GM19324 (cell line): ENCODE results near the gene SLC46A2.

ENCODE experiments used
- ATAC-seq: cut with Tn5 transposase; IDR thresholded peaks from one replicate; pipeline ENCODE4 v1.9.1; 2021; ENCODE audit warnings: mild to moderate bottlenecking, moderate library complexity; ENCODE audit not compliant: unreplicated experiment, low FRiP score

Gene SLC46A2

GRCh38 chr9:112890106-112891081 lies at the start of gene SLC46A2:
Gene SLC46A2, minus strand, starts transcription at chr9:112890876. Its CDS starts 195 bp downstream, at chr9:112890681.
- ATAC-seq: no peak

- ATAC-seq: no peak
Measured at GRCh38 chr9:112939418-112939817, 48.7 kb upstream of the SLC46A2 start.

GRCh38 chr9:112933696-112934095 lies 43.0 kb upstream of the SLC46A2 start:
- ATAC-seq: no peak

DNA sequence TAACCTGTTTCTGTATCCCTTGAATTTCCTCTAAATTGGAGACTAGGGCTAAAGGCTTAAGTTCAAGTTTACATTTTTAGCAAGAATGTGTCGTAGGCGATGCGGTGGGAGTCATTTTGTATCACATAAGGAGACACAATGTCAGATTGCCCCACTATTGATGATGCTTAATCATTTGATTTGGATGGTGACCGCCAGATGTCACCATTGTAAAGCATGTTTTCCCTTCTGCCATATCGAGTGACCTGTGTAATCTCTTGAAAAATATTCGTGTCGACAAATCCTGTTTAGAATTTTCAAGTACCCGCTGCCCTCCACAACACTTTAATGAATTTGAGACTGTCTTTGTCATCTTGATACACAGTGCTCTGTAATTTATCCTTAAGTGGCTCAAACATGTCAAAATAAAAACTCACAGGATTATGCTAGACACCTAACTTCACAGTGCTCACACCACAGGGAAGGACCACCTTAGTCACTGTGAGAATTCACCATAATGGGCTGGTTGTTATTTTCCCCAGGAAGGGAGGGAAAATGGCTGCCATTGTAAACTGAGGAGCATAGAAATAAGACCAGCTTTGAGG lies 34.5 kb upstream of the SLC46A2 start:
- no peak for ATAC-seq

DNA sequence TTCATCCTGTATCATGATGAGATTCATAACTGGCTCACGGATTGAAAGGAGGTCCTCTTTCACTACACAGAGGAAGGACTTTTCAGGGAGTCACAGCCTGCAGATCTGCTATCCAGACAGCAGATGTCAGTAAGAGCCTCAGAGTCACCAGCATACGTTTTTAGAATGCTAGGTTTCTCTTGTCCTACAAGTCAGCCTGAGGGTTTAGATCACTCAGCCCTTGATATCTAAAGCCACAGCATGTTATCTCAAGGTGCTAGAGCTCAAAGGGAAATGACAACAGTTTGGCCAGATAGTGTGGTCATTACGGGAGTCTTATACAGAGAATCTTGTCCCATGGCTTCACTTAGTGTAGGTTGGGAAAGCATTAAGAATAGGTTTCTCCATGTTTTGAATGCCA lies 30.9 kb upstream of the SLC46A2 start:
- no peak for ATAC-seq

DNA sequence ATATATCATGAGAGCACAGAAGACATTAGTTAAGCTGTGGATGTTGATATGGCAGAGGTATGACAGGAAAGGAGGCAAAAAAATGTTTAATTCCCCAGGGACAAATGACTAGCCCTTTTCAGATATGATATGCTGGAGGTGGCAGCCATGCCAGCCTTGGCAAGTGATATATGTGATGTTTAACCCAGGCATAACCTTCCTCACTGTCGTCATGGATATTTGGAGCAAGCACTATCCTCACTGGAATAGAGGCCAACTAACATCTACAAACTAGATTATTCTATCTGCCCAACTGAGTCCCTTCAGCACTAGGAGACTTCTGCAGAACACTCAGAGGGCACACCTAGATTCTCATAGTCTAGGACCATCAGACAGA lies 27.3 kb upstream of the SLC46A2 start:
- ATAC-seq: no peak

DNA sequence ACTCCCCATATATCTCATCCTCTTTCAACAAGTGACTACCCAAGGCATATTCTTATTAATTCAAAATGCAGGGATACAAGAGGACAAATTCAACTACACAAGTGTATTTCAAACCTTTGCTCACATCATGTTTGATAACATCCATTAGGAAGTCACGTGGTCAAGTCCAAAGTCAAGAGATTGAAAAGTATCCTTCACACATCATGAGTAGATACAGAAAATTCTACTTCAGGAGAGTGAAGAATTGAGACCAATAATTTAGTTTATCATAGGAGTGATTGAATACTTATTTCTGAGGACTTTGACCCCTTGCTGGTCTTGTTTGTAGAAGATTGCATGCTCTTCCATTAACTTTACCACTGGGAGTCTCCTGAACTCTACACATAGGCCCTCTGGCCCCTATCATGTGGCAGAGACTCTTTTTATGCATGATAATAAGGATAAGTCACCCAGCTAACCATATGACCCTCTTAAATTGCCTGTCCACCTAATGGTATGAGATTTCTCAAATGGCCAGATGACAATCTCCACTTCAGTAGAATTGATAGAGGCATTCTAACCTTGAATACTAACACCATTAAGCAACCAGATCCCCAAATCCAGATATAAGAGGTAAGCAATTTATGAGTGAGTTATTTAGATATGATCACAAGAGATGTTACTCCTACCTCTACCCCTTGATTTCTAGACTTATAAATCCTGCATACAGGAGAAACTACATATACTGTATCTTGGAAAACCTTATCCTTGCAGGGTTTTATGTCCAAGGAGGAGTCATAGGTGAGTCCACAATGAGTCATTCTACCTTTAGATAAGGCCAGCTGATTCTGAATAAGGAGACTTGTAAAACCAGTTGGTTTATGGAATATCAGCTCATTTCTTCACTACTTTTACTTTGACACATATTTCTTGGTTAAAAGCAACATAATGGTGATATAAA lies 26.6 kb upstream of the SLC46A2 start:
- ATAC-seq: no peak

DNA sequence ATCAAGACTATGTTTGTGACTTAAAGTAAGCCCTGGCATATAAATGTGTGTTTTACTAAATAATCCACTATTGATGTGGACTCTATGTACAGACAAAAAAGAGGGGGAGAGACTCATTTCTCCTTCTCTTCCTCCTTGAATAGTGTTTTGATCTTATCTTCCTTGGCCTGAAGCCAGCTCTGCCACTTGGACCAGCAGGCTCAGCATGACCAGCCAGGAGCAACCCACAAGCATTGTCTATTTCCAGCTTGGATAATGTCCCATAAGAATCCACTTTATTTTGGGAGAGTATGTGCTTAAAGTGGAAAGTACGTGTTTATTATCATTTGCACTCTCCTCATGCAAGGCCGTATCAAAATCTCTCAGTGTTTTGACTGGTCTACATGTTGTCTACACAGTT lies 23.8 kb upstream of the SLC46A2 start:
- ATAC-seq: no peak

- ATAC-seq: no peak
Measured at GRCh38 chr9:112913326-112913725, 22.6 kb upstream of the SLC46A2 start.

GRCh38 chr9:112912636-112913035 lies 22.0 kb upstream of the SLC46A2 start:
- no peak for ATAC-seq

GRCh38 chr9:112911736-112912135 lies 21.1 kb upstream of the SLC46A2 start:
- no peak for ATAC-seq

DNA sequence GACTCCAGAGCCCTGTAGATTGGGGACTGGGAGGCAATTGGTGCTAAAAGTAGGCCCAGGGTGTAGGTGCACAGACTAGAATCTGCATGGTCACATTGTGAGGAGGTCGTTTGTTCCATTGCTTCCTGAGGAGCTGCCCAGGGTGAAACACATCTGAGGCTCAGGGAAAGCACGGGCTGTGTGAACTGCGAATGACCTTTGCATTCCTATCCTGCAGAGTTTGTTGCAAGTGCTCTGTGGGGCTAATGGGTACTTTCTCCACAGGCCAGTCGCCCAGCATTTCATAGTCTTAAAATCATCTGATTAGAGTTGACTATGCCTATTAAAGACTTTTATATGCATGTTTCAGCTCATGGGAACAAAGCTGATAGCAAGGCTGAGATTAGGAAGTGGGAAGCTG lies 14.4 kb upstream of the SLC46A2 start:
- no peak for ATAC-seq

- ATAC-seq: no peak
Measured at GRCh38 chr9:112900901-112901300, 10.2 kb upstream of the SLC46A2 start.

DNA sequence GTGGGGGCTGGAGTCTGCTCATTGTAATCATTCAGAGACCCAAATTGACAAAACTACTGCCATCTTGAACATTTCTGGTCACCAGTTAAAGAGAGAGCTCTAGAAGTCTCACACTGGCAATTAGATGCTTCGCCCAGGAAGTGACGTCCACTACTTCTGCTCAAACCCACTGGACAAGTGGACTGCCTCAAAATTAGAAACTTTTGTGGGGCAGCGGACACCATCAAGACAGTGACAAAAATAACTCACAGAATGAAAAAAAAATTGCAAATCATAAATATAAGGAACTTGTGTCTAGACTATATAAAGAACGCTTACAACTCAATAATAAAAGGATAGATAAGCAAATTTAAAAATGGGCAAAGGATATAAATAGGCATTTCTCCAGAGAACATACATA lies 9.8 kb upstream of the SLC46A2 start:
- no peak for ATAC-seq

GRCh38 chr9:112898872-112899311 lies 8.2 kb upstream of the SLC46A2 start:
- ATAC-seq: no peak

GRCh38 chr9:112896131-112896530 lies 5.5 kb upstream of the SLC46A2 start:
- no peak for ATAC-seq

DNA sequence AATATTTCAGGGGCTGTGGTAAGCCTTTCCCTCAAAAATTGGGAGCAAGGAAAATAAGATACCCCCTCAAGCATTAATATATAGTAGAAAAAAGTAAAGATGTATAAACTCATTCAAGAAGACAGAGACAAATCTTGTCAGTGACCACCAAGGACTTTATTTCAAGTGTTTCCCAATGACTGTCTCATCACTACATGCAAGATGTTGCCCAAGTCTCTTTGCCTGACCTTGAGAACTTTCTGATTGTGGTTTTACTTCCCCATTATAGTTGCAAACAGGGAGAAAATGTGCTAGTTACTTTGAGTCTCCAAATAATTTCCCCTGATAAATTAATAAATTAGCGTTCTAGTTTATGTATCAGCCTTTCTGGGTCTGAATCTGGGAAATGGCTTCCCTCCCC lies 4.0 kb upstream of the SLC46A2 start:
- no peak for ATAC-seq

- no peak for ATAC-seq
Measured at GRCh38 chr9:112894041-112894440, 3.4 kb upstream of the SLC46A2 start.

DNA sequence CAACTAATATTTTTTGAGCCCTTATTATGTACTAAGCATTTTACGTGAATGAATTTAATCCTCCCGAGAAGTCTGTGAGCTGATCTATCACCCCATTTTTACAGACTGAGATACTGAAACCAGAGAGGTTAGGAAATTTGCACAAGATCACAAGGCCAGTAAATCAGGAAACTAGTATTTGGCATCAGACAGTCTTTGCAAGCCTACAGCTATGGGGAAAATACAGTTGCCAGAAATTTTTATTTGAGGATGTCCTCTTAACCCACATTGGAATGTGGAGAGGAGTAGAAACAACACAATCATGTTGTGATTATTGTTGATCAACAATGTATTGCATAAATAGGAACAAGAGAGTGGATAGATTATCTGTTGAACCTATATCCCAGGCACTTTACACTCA lies 2.3 kb upstream of the SLC46A2 start:
- ATAC-seq: no peak

- ATAC-seq: no peak
Measured at GRCh38 chr9:112891521-112891920, 845 bp upstream of the SLC46A2 start.

DNA sequence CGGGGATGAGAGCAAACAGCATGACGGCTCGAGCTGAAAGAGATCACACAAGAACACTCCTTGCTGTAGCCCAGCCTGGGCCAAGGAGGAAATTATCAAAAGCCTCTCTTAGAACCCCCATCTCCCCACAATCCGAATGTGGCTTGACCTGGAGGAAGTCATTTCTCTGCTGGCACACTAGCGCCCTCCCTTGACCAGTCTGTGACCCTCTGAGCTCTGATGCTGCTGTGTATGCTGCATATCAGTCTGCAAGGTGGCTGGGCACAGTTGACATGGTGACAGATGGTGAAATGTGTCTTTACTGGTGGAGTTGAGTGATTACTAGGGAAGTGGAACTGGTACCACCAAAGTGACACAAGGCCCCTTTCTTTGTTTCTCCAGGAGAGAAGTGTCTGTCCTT lies 3.3 kb downstream of the SLC46A2 start:
- no peak for ATAC-seq
